Astrocyte (in vitro differentiated cells and primary cell): ENCODE results near the gene ATF6. TPM values are rescaled to one million over a fixed set of nuclear protein-coding genes. Genes with fewer than 3 reads are reported as not detected.
A peak's percentile ranks its signal among the peaks of the same experiment; 100 is the strongest.

Experiments used
- DNase-seq: peaks from one replicate; pipeline ENCODE4 v3.0.0-alpha.2; 2010; ENCODE audit warnings: low read depth
- FAIRE-seq: peaks from 2 replicates; lab custom pipeline; 2011; peaks lifted over from hg19 to GRCh38; lab: Jason Lieb, UNC
- H2AFZ ChIP-seq: 2 replicates; pipeline ENCODE4 v1.6.0; 2012; ENCODE audit warnings: low read depth, low read length, inconsistent platforms
- H3K27ac ChIP-seq: 2 replicates; pipeline ENCODE4 v1.5.1; 2011; ENCODE audit warnings: low read depth, low read length, inconsistent platforms
- H3K27me3 ChIP-seq: 2 replicates; pipeline ENCODE4 v1.6.0; 2011; ENCODE audit warnings: low read length, inconsistent platforms; ENCODE audit not compliant: insufficient read depth
- H3K36me3 ChIP-seq: 2 replicates; pipeline ENCODE4 v1.5.1; 2011; ENCODE audit warnings: low read length, inconsistent platforms; ENCODE audit not compliant: insufficient read depth
- H3K4me1 ChIP-seq: 2 replicates; pipeline ENCODE4 v1.5.1; 2011; ENCODE audit warnings: low read length, inconsistent platforms; ENCODE audit not compliant: insufficient read depth
- H3K4me2 ChIP-seq: 2 replicates; pipeline ENCODE4 v1.6.0; 2012; ENCODE audit warnings: low read length, inconsistent platforms
- H3K4me3 ChIP-seq: 2 replicates; pipeline ENCODE4 v1.5.1; 2011; ENCODE audit warnings: low read depth, mild to moderate bottlenecking, low read length, inconsistent platforms; ENCODE audit not compliant: insufficient read depth
- H3K79me2 ChIP-seq: 2 replicates; pipeline ENCODE4 v1.6.0; 2012; ENCODE audit warnings: mild to moderate bottlenecking, low read length, inconsistent platforms; ENCODE audit not compliant: insufficient read depth
- H3K9ac ChIP-seq: 2 replicates; pipeline ENCODE4 v1.6.0; 2012; ENCODE audit warnings: mild to moderate bottlenecking, low read length, inconsistent platforms
- H3K9me3 ChIP-seq: 2 replicates; pipeline ENCODE4 v1.5.1; 2012; ENCODE audit warnings: low read depth, mild to moderate bottlenecking, low read length, inconsistent platforms; ENCODE audit not compliant: insufficient read depth
- H4K20me1 ChIP-seq: 2 replicates; pipeline ENCODE4 v1.6.0; 2012; ENCODE audit warnings: low read length, inconsistent platforms; ENCODE audit not compliant: insufficient read depth
- H3K27ac Mint-ChIP-seq: one replicate; pipeline ENCODE4 v1.8.0; 2021; ENCODE audit warnings: mild to moderate bottlenecking, mixed read lengths; ENCODE audit not compliant: unreplicated experiment
- H3K27me3 Mint-ChIP-seq: one replicate; pipeline ENCODE4 v1.8.0; 2021; ENCODE audit warnings: low read depth, mixed read lengths; ENCODE audit not compliant: unreplicated experiment
- H3K36me3 Mint-ChIP-seq: one replicate; pipeline ENCODE4 v1.8.0; 2021; ENCODE audit warnings: low read depth, mixed read lengths; ENCODE audit not compliant: unreplicated experiment
- H3K4me1 Mint-ChIP-seq: one replicate; pipeline ENCODE4 v1.8.0; 2021; ENCODE audit warnings: low read depth, mixed read lengths; ENCODE audit not compliant: unreplicated experiment
- H3K4me3 Mint-ChIP-seq: one replicate; pipeline ENCODE4 v1.8.0; 2021; ENCODE audit warnings: mild to moderate bottlenecking, moderate library complexity, mixed read lengths; ENCODE audit not compliant: unreplicated experiment
- H3K9me3 Mint-ChIP-seq: one replicate; pipeline ENCODE4 v1.8.0; 2021; ENCODE audit warnings: mild to moderate bottlenecking, mixed read lengths; ENCODE audit not compliant: unreplicated experiment
- EZH2 ChIP-seq: IDR thresholded peaks from 2 replicates; pipeline ENCODE4 v1.6.1; 2012; ENCODE audit warnings: mild to moderate bottlenecking, low read length, inconsistent platforms; ENCODE audit not compliant: insufficient read depth
- total RNA-seq: library from RNA; stranded (reverse); gene quantifications from 2 replicates; pipeline ENCODE4 v1.2.1, GENCODE V29; 2021
- TF ChIP-seq, protein P1 (sequence below): IDR thresholded peaks from 2 replicates; pipeline ENCODE4 v1.5.1; 2011; ENCODE audit warnings: low read depth, mild to moderate bottlenecking, inconsistent platforms, low read length, moderate library complexity; ENCODE audit not compliant: insufficient read depth

ATF6 gene
- total RNA-seq, 1 donor from 2014 or later = 25.4 TPM

GRCh38 chr1:161810780-161811179 is 44.7 kb downstream of the ATF6 start:
- Mint-ChIP-seq H3K9me3 (peaks cover 6% of the 10 kb centered on the region), H3K4me1 (peaks cover 2% of the 10 kb centered on the region), H3K4me3 (no peak overlapping the region), H3K36me3 (peaks cover 16% of the 10 kb centered on the region), H3K27me3 (no peaks in the 10 kb centered on the region), H3K27ac (no peak overlapping the region)
- H3K4me1 ChIP-seq = no peaks in the 10 kb centered on the region
- no peak overlapping the region for H3K4me3 ChIP-seq
- H3K9me3 ChIP-seq = peaks cover 2% of the 10 kb centered on the region
- no peak overlapping the region for H2AFZ ChIP-seq
- H3K9ac ChIP-seq = no peak overlapping the region
- H3K27me3 ChIP-seq = no peaks in the 10 kb centered on the region
- TF ChIP-seq, protein P1, sequence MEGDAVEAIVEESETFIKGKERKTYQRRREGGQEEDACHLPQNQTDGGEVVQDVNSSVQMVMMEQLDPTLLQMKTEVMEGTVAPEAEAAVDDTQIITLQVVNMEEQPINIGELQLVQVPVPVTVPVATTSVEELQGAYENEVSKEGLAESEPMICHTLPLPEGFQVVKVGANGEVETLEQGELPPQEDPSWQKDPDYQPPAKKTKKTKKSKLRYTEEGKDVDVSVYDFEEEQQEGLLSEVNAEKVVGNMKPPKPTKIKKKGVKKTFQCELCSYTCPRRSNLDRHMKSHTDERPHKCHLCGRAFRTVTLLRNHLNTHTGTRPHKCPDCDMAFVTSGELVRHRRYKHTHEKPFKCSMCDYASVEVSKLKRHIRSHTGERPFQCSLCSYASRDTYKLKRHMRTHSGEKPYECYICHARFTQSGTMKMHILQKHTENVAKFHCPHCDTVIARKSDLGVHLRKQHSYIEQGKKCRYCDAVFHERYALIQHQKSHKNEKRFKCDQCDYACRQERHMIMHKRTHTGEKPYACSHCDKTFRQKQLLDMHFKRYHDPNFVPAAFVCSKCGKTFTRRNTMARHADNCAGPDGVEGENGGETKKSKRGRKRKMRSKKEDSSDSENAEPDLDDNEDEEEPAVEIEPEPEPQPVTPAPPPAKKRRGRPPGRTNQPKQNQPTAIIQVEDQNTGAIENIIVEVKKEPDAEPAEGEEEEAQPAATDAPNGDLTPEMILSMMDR = no peak
- no peak for TF ChIP-seq EZH2
- FAIRE-seq = no peak
- no peak overlapping the region for H3K27ac ChIP-seq
- H3K79me2 ChIP-seq = no peaks in the 10 kb centered on the region
- no peaks in the 10 kb centered on the region for H4K20me1 ChIP-seq
- DNase-seq = no peak
- peaks cover 4% of the 10 kb centered on the region for H3K36me3 ChIP-seq
- no peak overlapping the region for H3K4me2 ChIP-seq

GRCh38 chr1:161816201-161816600 is 50.1 kb downstream of the ATF6 start:
- Histone ChIP-seq H3K9ac (no peak overlapping the region), H3K4me1 (no peaks in the 10 kb centered on the region)

DNA sequence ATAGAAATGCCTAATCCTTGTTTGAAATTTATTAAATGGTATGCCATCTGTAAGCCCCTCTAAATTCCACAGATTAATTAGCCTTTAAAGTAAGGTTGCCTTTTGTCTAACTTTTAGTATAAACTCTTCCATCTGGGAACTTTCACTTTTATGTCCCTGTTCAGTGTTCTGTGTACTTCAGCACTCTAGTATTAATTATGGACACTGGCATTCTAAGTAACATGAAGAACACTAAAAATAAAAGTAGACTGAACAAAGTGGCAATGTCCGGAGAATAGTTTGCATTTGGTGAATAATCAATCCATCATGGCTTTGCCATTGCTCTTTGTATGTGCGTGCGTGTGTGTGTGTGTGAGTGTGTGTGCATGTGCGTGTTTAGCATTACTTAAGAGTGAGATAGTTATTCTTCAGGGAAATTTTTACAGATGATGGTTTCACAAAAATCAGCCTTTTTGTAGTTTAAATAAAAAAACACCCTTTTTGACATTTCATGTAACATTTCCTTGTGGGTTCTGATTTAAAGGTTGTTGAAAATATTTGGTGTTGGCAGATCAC is 51.1 kb downstream of the ATF6 start:
- Mint-ChIP-seq H3K9me3 (no peaks in the 10 kb centered on the region), H3K36me3 (peaks cover 7% of the 10 kb centered on the region), H3K4me1 (peaks cover 7% of the 10 kb centered on the region), H3K27ac (no peak overlapping the region), H3K4me3 (no peak overlapping the region), H3K27me3 (no peaks in the 10 kb centered on the region)
- Histone ChIP-seq H3K27ac (no peak overlapping the region), H3K27me3 (no peaks in the 10 kb centered on the region), H2AFZ (no peak overlapping the region), H3K9me3 (no peaks in the 10 kb centered on the region), H3K9ac (no peak overlapping the region), H3K79me2 (peaks cover 2% of the 10 kb centered on the region), H3K4me2 (no peak overlapping the region), H4K20me1 (no peaks in the 10 kb centered on the region), H3K4me3 (no peak overlapping the region), H3K4me1 (no peaks in the 10 kb centered on the region), H3K36me3 (peaks cover 6% of the 10 kb centered on the region)
- no peak for TF ChIP-seq EZH2
- TF ChIP-seq, protein P1 = no peak
- FAIRE-seq (no peak), DNase-seq (no peak)

More at GRCh38 chr1:161816201-161816600, 50.1 kb downstream of the ATF6 start:
- peak overlapping the region; percentile 53 for H3K27ac Mint-ChIP-seq
- Histone ChIP-seq H3K4me2 (no peak overlapping the region), H4K20me1 (no peaks in the 10 kb centered on the region), H3K9me3 (no peaks in the 10 kb centered on the region), H3K27ac (no peak overlapping the region), H3K36me3 (peaks cover 2% of the 10 kb centered on the region), H3K79me2 (no peaks in the 10 kb centered on the region), H2AFZ (no peak overlapping the region), H3K27me3 (no peaks in the 10 kb centered on the region), H3K4me3 (no peak overlapping the region)
- peaks cover 7% of the 10 kb centered on the region for H3K36me3 Mint-ChIP-seq
- DNase-seq (peak; percentile 49), FAIRE-seq (no peak)
- H3K9me3 Mint-ChIP-seq = no peaks in the 10 kb centered on the region
- no peak overlapping the region for H3K4me3 Mint-ChIP-seq
- H3K27me3 Mint-ChIP-seq = no peaks in the 10 kb centered on the region
- H3K4me1 Mint-ChIP-seq = peaks cover 7% of the 10 kb centered on the region
- TF ChIP-seq EZH2 = no peak
- TF ChIP-seq, protein P1 = no peak
